ENCODE data around the gene NEO1.

NEO1 gene

GRCh38 chr15:73065114-73065513 is 12.9 kb downstream of the NEO1 start:
- no peak overlapping the region for H3K4me3 ChIP-seq (ENCODE audit: control insufficient read depth, low read depth, low read length)
- no peak for DNase-seq (ENCODE audit: low read depth)
- no peak for TF ChIP-seq CTCF (IDR thresholded peaks at IDR 0.05; ENCODE audit: control insufficient read depth, insufficient read depth, low read depth, low read length, missing control alignments)

- DNase-seq (ENCODE audit: low read depth) = no peak
- TF ChIP-seq CTCF (IDR thresholded peaks at IDR 0.05; ENCODE audit: control insufficient read depth, insufficient read depth, low read depth, low read length, missing control alignments) = no peak
- H3K4me3 ChIP-seq (ENCODE audit: control insufficient read depth, low read depth, low read length) = no peak overlapping the region
These were observed 16.8 kb downstream of the NEO1 start for GRCh38 chr15:73069109-73069508.

- no peak overlapping the region for H3K4me3 ChIP-seq (ENCODE audit: control insufficient read depth, low read depth, low read length)
- DNase-seq (ENCODE audit: low read depth) = no peak
- no peak for TF ChIP-seq CTCF (IDR thresholded peaks at IDR 0.05; ENCODE audit: control insufficient read depth, insufficient read depth, low read depth, low read length, missing control alignments)
These were observed 20.6 kb downstream of the NEO1 start for GRCh38 chr15:73072894-73073293.

- no peak for TF ChIP-seq CTCF (IDR thresholded peaks at IDR 0.05; ENCODE audit: control insufficient read depth, insufficient read depth, low read depth, low read length, missing control alignments)
- no peak for DNase-seq (ENCODE audit: low read depth)
- H3K4me3 ChIP-seq (ENCODE audit: control insufficient read depth, low read depth, low read length) = no peak overlapping the region
These were observed 22.0 kb downstream of the NEO1 start for GRCh38 chr15:73074241-73074640.

GRCh38 chr15:73075160-73075859 is 23.0 kb downstream of the NEO1 start:
- no peak for TF ChIP-seq CTCF (IDR thresholded peaks at IDR 0.05; ENCODE audit: control insufficient read depth, insufficient read depth, low read depth, low read length, missing control alignments)
- H3K4me3 ChIP-seq (ENCODE audit: control insufficient read depth, low read depth, low read length) = no peak overlapping the region
- no peak for DNase-seq (ENCODE audit: low read depth)

GRCh38 chr15:73078291-73078690 is 26.0 kb downstream of the NEO1 start:
- no peak for TF ChIP-seq CTCF (IDR thresholded peaks at IDR 0.05; ENCODE audit: control insufficient read depth, insufficient read depth, low read depth, low read length, missing control alignments)
- no peak for DNase-seq (ENCODE audit: low read depth)
- H3K4me3 ChIP-seq (ENCODE audit: control insufficient read depth, low read depth, low read length) = no peak overlapping the region
